SKM-1 treated with dmso at 0.1 percent for 144 hours (cell line): ENCODE results near the gene ACAP1.

Source experiments
- DNase-seq: peaks from one replicate; lab custom pipeline; 2025; ENCODE audit not compliant: unreplicated experiment; lab: John Stamatoyannopoulos, UW

Gene ACAP1

GRCh38 chr17:7336240-7337175 is at the start of gene ACAP1:
ACAP1 (plus strand) TSS chr17:7336529; CDS start chr17:7336735, 206 bp downstream.
- DNase-seq: peak; percentile 32

- DNase-seq: no peak
Measured at GRCh38 chr17:7289256-7290032, 46.9 kb upstream of the ACAP1 start.

- DNase-seq: no peak
Measured at GRCh38 chr17:7290166-7290565, 46.2 kb upstream of the ACAP1 start.

GRCh38 chr17:7290685-7291084 is 45.6 kb upstream of the ACAP1 start:
- no peak for DNase-seq

GRCh38 chr17:7292194-7292593 is 44.1 kb upstream of the ACAP1 start:
- no peak for DNase-seq

- no peak for DNase-seq
Measured at GRCh38 chr17:7292729-7293128, 43.6 kb upstream of the ACAP1 start.

GRCh38 chr17:7293159-7293558 is 43.2 kb upstream of the ACAP1 start:
- no peak for DNase-seq

- no peak for DNase-seq
Measured at GRCh38 chr17:7293816-7294613, 42.3 kb upstream of the ACAP1 start.

GRCh38 chr17:7294614-7295153 is 41.6 kb upstream of the ACAP1 start, which contains the start of gene YBX2:
YBX2 (minus strand) TSS chr17:7294639; CDS start chr17:7294500, 139 bp downstream.
- DNase-seq: peak; percentile 45

- no peak for DNase-seq
Measured at GRCh38 chr17:7295230-7296180, 40.8 kb upstream of the ACAP1 start.

- peak; percentile 30 for DNase-seq
Measured at GRCh38 chr17:7296189-7296861, 40.0 kb upstream of the ACAP1 start.

GRCh38 chr17:7304179-7304578 is 32.1 kb upstream of the ACAP1 start:
- no peak for DNase-seq

GRCh38 chr17:7306911-7307685 is 29.2 kb upstream of the ACAP1 start, which contains the start of gene EIF5A:
EIF5A (plus strand) TSS chr17:7307628; CDS start chr17:7309636, 2,008 bp downstream.
- peak; percentile 94 for DNase-seq

- DNase-seq: no peak
Measured at GRCh38 chr17:7307686-7308624, 28.4 kb upstream of the ACAP1 start.

GRCh38 chr17:7308625-7309433 is 27.5 kb upstream of the ACAP1 start:
- peak; percentile 32 for DNase-seq

GRCh38 chr17:7309628-7310027 is 26.7 kb upstream of the ACAP1 start:
- no peak for DNase-seq
